Thyroid gland (tissue), 4 donors: Measurements from ENCODE around the gene SNX9.

Experiments used
- POLR2A ChIP-seq, 2 donors: fragments of 450-650 bp; IDR thresholded peaks; one replicate each; pipeline ENCODE4 v1.6.1; 2017; ENCODE audit warnings: antibody characterized with exemption in 2 of 2, mild to moderate bottlenecking in 2 of 2, moderate library complexity in 1 of 2
- TF ChIP-seq, protein P1 (sequence below), 6 experiments: fragments of 200-600 bp in 3 of 6; fragments of 450-650 bp in 3 of 6; sonication (generic) in 3 of 6; IDR thresholded peaks; one replicate each; pipeline ENCODE4 v1.5.1; 2016 to 2019; ENCODE audit warnings: antibody characterized with exemption in 6 of 6, mild to moderate bottlenecking in 2 of 6, inconsistent platforms in 1 of 6, moderate library complexity in 1 of 6

DNA sequence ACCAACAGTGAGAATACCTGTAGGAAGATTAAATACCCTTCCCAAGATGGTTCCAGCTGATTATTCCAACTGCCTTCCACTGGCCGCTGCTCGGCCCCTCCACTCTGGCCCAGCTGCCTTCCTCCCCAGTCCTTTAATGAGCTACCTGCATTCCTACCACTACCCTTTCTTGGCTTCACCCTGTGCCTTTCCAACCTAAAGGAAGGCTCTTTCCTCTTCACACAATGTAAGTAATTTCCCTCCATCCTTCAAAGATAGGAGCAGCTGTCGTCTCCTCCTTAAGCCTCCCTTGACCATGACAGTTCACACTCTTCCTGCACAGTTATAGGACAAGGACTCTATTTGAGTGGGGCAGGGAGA, 16.2 kb upstream of the SNX9 start:
- TF ChIP-seq, protein P1, sequence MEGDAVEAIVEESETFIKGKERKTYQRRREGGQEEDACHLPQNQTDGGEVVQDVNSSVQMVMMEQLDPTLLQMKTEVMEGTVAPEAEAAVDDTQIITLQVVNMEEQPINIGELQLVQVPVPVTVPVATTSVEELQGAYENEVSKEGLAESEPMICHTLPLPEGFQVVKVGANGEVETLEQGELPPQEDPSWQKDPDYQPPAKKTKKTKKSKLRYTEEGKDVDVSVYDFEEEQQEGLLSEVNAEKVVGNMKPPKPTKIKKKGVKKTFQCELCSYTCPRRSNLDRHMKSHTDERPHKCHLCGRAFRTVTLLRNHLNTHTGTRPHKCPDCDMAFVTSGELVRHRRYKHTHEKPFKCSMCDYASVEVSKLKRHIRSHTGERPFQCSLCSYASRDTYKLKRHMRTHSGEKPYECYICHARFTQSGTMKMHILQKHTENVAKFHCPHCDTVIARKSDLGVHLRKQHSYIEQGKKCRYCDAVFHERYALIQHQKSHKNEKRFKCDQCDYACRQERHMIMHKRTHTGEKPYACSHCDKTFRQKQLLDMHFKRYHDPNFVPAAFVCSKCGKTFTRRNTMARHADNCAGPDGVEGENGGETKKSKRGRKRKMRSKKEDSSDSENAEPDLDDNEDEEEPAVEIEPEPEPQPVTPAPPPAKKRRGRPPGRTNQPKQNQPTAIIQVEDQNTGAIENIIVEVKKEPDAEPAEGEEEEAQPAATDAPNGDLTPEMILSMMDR (IDR thresholded peaks at IDR 0.05): no peak
- no peak for TF ChIP-seq POLR2A (IDR thresholded peaks at IDR 0.05)
